ENCODE measurements around the gene DNAJC11.
"Not testable (repeated sequence)": the region's sequence is repeated elsewhere in the genome, so short reads cannot be mapped to it uniquely, and the experiment has no call there.

The DNAJC11 gene

DNA sequence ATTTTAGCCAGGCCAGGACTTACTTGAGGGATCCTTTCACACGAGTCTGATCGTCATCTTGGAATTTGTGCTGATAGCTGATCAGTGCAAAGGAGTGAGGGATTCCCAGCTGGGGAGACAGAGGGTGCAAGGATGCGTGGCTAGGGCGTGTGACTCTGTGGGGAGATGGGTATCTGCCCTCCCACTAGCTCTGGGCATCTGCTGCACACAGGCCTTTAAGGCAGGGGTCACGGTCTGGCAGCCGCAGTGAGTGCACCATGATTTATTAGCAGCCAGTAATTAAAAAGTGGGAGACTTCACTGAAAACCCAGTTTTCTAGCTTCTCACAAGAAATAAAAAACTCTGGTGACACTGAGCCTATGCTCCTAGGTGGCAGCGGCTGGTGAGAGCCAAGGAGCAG is 56.6 kb downstream of the DNAJC11 start:
- Histone ChIP-seq H3K4me2 (no peak overlapping the region), H3K4me3 (IDR thresholded peaks at IDR 0.05; ENCODE audit: insufficient read depth, low read depth, low read length) (no peak overlapping the region), H3K36me3 (ENCODE audit: insufficient read depth) (no peaks in the 10 kb centered on the region), H2AFZ (ENCODE audit: low read depth) (no peak overlapping the region), H3K4me1 (ENCODE audit: low read depth, poor library complexity, severe bottlenecking) (no peaks in the 10 kb centered on the region), H3K9ac (no peak overlapping the region), H4K20me1 (ENCODE audit: insufficient read depth) (no peaks in the 10 kb centered on the region), H3K27ac (no peak overlapping the region), H3K79me2 (ENCODE audit: insufficient read depth, low read depth) (no peaks in the 10 kb centered on the region), H3K27me3 (ENCODE audit: insufficient read depth, low read depth) (no peaks in the 10 kb centered on the region)
- TF ChIP-seq, protein P1, sequence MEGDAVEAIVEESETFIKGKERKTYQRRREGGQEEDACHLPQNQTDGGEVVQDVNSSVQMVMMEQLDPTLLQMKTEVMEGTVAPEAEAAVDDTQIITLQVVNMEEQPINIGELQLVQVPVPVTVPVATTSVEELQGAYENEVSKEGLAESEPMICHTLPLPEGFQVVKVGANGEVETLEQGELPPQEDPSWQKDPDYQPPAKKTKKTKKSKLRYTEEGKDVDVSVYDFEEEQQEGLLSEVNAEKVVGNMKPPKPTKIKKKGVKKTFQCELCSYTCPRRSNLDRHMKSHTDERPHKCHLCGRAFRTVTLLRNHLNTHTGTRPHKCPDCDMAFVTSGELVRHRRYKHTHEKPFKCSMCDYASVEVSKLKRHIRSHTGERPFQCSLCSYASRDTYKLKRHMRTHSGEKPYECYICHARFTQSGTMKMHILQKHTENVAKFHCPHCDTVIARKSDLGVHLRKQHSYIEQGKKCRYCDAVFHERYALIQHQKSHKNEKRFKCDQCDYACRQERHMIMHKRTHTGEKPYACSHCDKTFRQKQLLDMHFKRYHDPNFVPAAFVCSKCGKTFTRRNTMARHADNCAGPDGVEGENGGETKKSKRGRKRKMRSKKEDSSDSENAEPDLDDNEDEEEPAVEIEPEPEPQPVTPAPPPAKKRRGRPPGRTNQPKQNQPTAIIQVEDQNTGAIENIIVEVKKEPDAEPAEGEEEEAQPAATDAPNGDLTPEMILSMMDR (conservative IDR thresholded peaks at IDR 0.05; ENCODE audit: low read depth, low read length), result no peak

DNA sequence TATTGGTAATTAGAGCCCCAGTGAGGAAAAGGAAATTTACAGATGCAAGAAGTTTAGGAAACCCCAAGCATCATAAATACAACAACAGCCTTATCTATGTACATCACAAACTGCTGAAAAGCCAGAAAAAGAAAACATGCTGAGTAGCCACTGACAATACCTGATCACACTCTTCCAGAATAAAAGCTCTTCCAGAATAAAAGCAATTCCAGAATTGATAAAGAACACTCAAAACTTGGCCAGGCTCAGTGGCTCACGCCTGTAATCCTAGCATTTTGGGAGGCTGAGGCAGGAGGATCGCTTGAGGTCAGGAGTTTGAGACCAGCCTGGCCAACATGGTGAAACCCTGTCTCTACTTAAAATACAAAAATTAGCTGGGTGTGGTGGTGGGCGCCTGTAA is 60.7 kb downstream of the DNAJC11 start:
- not testable (repeated sequence) for H3K79me2 ChIP-seq (ENCODE audit: insufficient read depth, low read depth); H4K20me1 ChIP-seq (ENCODE audit: insufficient read depth); H3K4me2 ChIP-seq; H3K36me3 ChIP-seq (ENCODE audit: insufficient read depth); H3K27me3 ChIP-seq (ENCODE audit: insufficient read depth, low read depth); H3K4me3 ChIP-seq (IDR thresholded peaks at IDR 0.05; ENCODE audit: insufficient read depth, low read depth, low read length); H2AFZ ChIP-seq (ENCODE audit: low read depth); H3K9ac ChIP-seq; H3K4me1 ChIP-seq (ENCODE audit: low read depth, poor library complexity, severe bottlenecking); H3K27ac ChIP-seq

DNA sequence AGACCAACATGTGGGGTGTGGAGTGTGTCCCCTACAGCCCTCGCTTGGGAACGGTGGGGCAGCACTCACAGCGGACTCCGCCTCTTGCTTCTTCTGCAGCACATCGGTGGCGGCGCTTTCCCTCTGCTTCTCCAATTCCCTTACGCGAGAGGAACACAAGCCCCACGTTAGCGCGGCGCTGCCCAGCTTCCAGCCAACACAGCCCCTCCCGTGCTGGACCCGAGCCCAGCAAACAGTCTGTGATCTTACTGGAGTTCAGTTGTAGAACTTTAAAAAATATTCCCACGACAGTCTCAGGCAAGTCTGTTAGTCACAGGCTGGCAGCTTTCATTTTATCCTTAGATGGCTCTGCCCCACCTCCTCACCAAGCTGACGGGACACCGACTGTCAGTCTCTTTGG is 63.4 kb downstream of the DNAJC11 start:
- H3K36me3 ChIP-seq (ENCODE audit: insufficient read depth), result peaks cover 5% of the 10 kb centered on the region; the same call in 1 of the 2 replicates
- H3K79me2 ChIP-seq (ENCODE audit: insufficient read depth, low read depth), result no peaks in the 10 kb centered on the region
- no peak overlapping the region for H3K9ac ChIP-seq
- H2AFZ ChIP-seq (ENCODE audit: low read depth), result no peak overlapping the region
- no peak overlapping the region for H3K4me2 ChIP-seq
- H4K20me1 ChIP-seq (ENCODE audit: insufficient read depth), result no peaks in the 10 kb centered on the region
- H3K4me3 ChIP-seq (IDR thresholded peaks at IDR 0.05; ENCODE audit: insufficient read depth, low read depth, low read length), result no peak overlapping the region
- no peaks in the 10 kb centered on the region for H3K27me3 ChIP-seq (ENCODE audit: insufficient read depth, low read depth)
- H3K27ac ChIP-seq, result no peak overlapping the region
- H3K4me1 ChIP-seq (ENCODE audit: low read depth, poor library complexity, severe bottlenecking), result no peaks in the 10 kb centered on the region
- TF ChIP-seq, protein P1 (conservative IDR thresholded peaks at IDR 0.05; ENCODE audit: low read depth, low read length), result no peak

DNA sequence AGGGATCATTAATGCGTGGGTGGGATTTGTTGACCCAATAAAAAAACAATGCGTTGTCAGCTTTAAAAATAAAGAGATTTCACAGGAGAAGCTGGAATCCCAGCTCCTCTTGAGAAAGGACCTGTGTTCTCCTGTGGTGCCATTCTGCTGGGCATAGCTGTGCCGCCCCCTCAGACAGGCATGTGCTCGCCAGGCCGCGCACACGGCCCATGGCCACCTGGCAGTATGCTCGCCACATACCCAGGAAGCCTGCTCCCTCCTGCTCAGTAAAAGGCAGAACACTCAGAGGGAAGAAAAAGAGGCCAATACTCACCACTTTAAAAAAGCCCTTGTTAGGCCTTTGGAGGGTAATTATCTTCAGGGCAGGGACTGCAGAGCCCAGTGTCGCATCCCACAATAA is 63.8 kb downstream of the DNAJC11 start:
- H3K27ac ChIP-seq, result no peak overlapping the region
- TF ChIP-seq, protein P1 (conservative IDR thresholded peaks at IDR 0.05; ENCODE audit: low read depth, low read length), result no peak
- H2AFZ ChIP-seq (ENCODE audit: low read depth), result no peak overlapping the region
- peaks cover 5% of the 10 kb centered on the region; the same call in 1 of the 2 replicates for H3K36me3 ChIP-seq (ENCODE audit: insufficient read depth)
- H4K20me1 ChIP-seq (ENCODE audit: insufficient read depth), result no peaks in the 10 kb centered on the region
- H3K4me2 ChIP-seq, result no peak overlapping the region
- H3K4me1 ChIP-seq (ENCODE audit: low read depth, poor library complexity, severe bottlenecking), result no peaks in the 10 kb centered on the region
- H3K79me2 ChIP-seq (ENCODE audit: insufficient read depth, low read depth), result no peaks in the 10 kb centered on the region
- no peak overlapping the region for H3K4me3 ChIP-seq (IDR thresholded peaks at IDR 0.05; ENCODE audit: insufficient read depth, low read depth, low read length)
- no peaks in the 10 kb centered on the region for H3K27me3 ChIP-seq (ENCODE audit: insufficient read depth, low read depth)
- H3K9ac ChIP-seq, result no peak overlapping the region

DNA sequence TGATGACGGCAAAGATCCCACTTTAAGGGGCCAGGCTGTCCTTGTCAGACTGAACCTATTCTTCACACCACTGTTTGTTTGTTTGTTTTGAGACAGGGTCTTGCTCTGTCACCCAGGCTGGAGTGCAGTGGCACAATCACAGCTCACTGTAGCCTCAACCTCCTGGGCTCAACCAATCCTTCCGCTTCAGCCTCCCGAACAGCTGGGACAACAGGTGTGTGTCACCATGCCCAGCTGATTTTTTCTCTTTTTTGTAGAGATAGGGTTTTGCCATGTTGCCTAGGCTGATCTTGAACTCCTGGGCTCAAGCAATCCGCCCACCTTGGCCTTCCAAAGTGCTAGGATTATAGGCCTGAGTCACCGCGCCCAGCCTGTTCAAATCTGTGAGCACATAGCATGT is 64.8 kb downstream of the DNAJC11 start:
- not testable (repeated sequence) for H3K9ac ChIP-seq; H3K36me3 ChIP-seq (ENCODE audit: insufficient read depth); H3K4me1 ChIP-seq (ENCODE audit: low read depth, poor library complexity, severe bottlenecking); H4K20me1 ChIP-seq (ENCODE audit: insufficient read depth); H3K4me2 ChIP-seq; H3K27me3 ChIP-seq (ENCODE audit: insufficient read depth, low read depth); H3K27ac ChIP-seq; H3K79me2 ChIP-seq (ENCODE audit: insufficient read depth, low read depth); H3K4me3 ChIP-seq (IDR thresholded peaks at IDR 0.05; ENCODE audit: insufficient read depth, low read depth, low read length); H2AFZ ChIP-seq (ENCODE audit: low read depth)

All from KMS-11 (cell line).